ENCODE results near the gene PHLDA2.

The PHLDA2 gene

DNA sequence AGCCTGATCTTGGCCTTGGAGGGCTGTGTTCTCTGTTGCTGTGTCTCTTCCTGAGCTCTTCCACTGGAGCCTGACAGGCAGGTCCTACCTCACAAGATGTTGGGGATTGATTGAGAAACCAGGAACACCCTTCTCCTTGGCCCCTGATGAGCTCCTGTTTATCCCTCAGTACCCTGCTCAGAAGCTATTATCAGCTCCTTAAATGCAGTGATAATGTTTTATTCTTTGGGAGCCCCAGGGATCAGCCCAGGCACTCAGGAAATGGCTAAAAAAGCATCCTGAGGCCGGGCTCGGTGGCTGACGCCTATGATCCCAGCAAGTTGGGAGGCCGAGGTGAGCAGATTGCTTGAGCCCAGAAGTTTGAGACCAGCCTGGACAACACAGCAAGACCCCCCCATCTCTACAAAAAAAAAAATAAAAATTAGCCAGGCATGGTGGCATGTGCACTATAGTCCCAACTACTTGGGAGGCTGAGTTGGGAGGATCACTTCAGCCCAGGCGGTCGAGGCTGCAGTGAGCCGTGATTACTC lies 4.9 kb upstream of the PHLDA2 start:
- H3K4me1 ChIP-seq: peaks cover 0 to 37% (median 23%) of the 10 kb centered on the region in 4 donors
- H3K27me3 ChIP-seq: peaks cover 0 to 7% of the 10 kb centered on the region in 2 donors
- no peak for DNase-seq
- no peak overlapping the region for H3K4me3 ChIP-seq
- peaks cover 0 to 19% (median 6%) of the 10 kb centered on the region in 3 donors for H3K9me3 ChIP-seq
- peak overlapping the region in 1 of 2 donors; percentile 35 for H3K27ac ChIP-seq
- H3K36me3 ChIP-seq: no peaks in the 10 kb centered on the region
- intact Hi-C loops (cut with DNase I; ENCODE audit: low total_unique reads): no loop called here
- TF ChIP-seq, protein P1, sequence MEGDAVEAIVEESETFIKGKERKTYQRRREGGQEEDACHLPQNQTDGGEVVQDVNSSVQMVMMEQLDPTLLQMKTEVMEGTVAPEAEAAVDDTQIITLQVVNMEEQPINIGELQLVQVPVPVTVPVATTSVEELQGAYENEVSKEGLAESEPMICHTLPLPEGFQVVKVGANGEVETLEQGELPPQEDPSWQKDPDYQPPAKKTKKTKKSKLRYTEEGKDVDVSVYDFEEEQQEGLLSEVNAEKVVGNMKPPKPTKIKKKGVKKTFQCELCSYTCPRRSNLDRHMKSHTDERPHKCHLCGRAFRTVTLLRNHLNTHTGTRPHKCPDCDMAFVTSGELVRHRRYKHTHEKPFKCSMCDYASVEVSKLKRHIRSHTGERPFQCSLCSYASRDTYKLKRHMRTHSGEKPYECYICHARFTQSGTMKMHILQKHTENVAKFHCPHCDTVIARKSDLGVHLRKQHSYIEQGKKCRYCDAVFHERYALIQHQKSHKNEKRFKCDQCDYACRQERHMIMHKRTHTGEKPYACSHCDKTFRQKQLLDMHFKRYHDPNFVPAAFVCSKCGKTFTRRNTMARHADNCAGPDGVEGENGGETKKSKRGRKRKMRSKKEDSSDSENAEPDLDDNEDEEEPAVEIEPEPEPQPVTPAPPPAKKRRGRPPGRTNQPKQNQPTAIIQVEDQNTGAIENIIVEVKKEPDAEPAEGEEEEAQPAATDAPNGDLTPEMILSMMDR (IDR thresholded peaks at IDR 0.05): no peak

DNA sequence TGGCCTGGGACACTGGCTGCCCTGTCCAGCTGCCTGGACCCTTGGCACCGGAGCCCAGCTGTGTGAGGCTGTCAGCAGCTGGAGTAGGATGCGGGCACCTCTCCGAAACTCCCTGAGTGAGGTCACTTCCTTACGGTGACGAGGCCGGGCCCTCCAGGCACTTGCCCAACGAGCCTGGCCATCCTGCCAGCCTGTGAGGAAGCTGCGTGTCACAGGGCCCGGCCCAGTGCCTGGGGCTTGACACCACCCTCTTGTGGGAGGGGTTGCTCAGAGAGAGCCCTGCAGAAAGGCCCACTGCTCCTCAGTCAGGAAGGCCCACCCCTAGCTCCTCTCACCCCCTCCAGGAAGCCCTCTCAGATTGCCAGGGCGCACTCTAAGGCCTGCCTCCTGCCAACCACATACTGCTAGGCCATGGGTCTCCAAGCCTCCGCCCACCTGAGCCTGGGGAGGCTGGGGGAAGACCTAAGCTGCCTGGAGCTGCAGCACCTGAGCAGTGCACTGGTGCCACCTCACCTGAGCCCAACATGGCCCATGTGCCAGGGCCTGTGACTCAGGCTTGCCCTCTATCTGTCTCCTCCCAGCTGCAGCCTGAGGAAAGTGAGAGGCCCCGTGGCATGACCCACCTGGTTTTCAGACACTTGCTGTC lies 4.3 kb upstream of the PHLDA2 start:
- H3K27ac ChIP-seq: peak overlapping the region; percentile 39 to 54
- intact Hi-C loops (cut with DNase I; ENCODE audit: low total_unique reads): no loop called here
- TF ChIP-seq, protein P1 (IDR thresholded peaks at IDR 0.05): no peak
- H3K4me3 ChIP-seq: no peak overlapping the region
- H3K9me3 ChIP-seq: peaks cover 0 to 13% (median 6%) of the 10 kb centered on the region in 3 donors
- H3K36me3 ChIP-seq: no peaks in the 10 kb centered on the region
- H3K4me1 ChIP-seq: peaks cover 0 to 42% (median 28%) of the 10 kb centered on the region in 4 donors
- peak; percentile 76 to 89 for DNase-seq
- peaks cover 0 to 8% of the 10 kb centered on the region in 2 donors for H3K27me3 ChIP-seq

DNA sequence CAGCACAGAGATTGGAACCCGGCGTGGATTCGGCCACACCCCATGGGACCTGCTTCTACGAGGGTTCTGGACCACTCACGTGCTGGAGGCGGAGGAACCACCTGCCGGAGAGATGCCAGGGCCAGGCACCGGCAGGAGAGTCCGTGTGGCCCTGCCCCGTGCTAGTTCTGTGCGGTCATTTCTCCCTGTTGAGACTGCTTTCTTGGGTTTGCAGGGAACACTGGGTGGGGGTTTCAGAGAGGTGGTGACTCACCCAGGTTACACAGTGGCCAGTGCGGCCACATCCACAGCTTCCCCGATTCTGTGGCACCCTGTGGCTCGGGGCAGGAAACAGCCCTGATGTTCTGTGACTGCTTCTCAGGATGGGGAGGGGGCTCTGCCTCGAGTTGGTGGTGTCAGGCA lies 3.6 kb upstream of the PHLDA2 start:
- Histone ChIP-seq H3K27ac (peak overlapping the region; percentile 39 to 54), H3K4me1 (peaks cover 0 to 49% (median 31%) of the 10 kb centered on the region in 4 donors), H3K27me3 (peaks cover 0 to 9% of the 10 kb centered on the region in 2 donors), H3K4me3 (no peak overlapping the region), H3K9me3 (peaks cover 0 to 9% (median 4%) of the 10 kb centered on the region in 3 donors), H3K36me3 (no peaks in the 10 kb centered on the region)
- TF ChIP-seq, protein P1 (IDR thresholded peaks at IDR 0.05): no peak
- peak in 1 of 2 donors; percentile 70 for DNase-seq
- intact Hi-C loops (cut with DNase I; ENCODE audit: low total_unique reads): no loop called here

DNA sequence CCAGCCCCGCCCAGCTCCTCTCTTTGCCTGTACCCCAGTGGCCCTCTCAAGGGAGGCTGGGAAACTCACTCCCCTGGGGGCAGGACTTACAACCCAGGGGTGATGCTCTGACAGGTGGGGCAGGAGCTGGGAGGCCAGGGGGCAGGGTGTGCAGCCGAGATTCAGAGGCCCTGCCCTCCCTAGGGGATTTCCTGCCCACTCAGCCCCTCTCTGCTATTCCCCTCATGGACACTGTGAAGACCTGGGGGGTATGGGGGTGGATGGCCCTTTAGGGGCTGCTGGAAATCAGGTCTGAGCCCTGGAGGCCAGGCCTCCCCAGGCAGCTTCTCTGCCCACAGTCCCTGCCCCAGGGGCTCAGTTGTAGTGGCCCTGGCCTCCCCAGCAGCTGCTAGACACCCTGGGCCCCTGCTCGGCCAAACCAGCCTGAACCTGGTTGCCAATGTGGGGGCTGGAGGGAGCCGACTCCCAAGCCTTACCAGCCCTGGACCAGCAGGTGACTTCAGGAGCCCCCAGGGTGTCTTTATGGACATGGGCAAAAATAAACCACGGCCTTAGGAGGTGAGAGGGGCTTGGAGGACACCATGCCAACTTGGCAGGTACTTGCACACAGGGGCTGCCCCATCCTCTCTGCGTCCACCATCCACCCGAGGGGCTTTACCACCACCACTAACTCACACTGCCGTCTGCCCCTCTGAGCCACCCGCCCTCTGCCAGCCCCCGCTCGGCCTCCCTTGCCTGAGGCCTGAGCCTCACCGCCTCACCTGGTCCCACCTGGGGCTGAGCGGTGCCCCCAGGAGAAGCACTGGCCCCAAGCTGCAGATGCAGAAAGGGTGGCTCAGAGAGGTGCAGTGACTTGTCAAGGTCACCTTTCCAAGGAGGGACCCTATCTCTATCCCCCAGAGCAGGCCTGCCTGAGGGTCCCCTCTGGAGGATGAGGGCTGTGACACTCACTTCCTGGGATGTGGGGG lies 2.8 kb upstream of the PHLDA2 start:
- peaks cover 0 to 1% (median 0%) of the 10 kb centered on the region in 3 donors for H3K9me3 ChIP-seq
- H3K36me3 ChIP-seq: no peaks in the 10 kb centered on the region
- peaks cover 0 to 11% of the 10 kb centered on the region in 2 donors for H3K27me3 ChIP-seq
- peak overlapping the region; percentile 39 to 54 for H3K27ac ChIP-seq
- intact Hi-C loops (cut with DNase I; ENCODE audit: low total_unique reads): no loop called here
- DNase-seq: peak in 1 of 2 donors; percentile 66
- peaks cover 0 to 51% (median 32%) of the 10 kb centered on the region in 4 donors for H3K4me1 ChIP-seq
- TF ChIP-seq, protein P1 (IDR thresholded peaks at IDR 0.05): no peak
- no peak overlapping the region for H3K4me3 ChIP-seq

DNA sequence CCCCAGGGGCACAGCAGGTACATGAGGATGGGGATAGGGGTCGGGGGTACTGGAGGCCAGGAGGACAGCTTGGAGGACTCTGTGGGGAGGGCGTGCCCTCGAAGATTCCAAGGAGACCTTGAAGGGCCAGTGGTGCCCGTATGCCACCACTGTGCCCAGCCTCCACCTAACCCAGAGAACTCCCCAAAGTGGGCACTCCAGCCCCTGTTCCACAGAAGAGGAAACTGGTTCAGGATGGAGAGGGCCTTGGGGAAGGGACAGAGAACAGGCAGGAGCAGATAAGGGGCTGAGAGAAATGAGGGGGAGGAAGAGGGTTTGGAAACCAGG lies 2.2 kb upstream of the PHLDA2 start:
- Histone ChIP-seq H3K4me3 (no peak overlapping the region), H3K27ac (no peak overlapping the region), H3K27me3 (peaks cover 0 to 17% of the 10 kb centered on the region in 2 donors), H3K9me3 (no peaks in the 10 kb centered on the region), H3K36me3 (no peaks in the 10 kb centered on the region), H3K4me1 (peaks cover 0 to 51% (median 32%) of the 10 kb centered on the region in 4 donors)
- TF ChIP-seq, protein P1 (IDR thresholded peaks at IDR 0.05): no peak
- no peak for DNase-seq
- intact Hi-C loops (cut with DNase I; ENCODE audit: low total_unique reads): no loop called here

All from tibial artery (tissue), 4 donors.